GM18861 (cell line): Measurements from ENCODE around the gene LYZ.
A peak's percentile ranks its signal among the peaks of the same experiment; 100 is the strongest.

Experiments
- ATAC-seq: cut with Tn5 transposase; IDR thresholded peaks from one replicate; pipeline ENCODE4 v1.9.1; 2021; ENCODE audit not compliant: unreplicated experiment

LYZ gene

DNA sequence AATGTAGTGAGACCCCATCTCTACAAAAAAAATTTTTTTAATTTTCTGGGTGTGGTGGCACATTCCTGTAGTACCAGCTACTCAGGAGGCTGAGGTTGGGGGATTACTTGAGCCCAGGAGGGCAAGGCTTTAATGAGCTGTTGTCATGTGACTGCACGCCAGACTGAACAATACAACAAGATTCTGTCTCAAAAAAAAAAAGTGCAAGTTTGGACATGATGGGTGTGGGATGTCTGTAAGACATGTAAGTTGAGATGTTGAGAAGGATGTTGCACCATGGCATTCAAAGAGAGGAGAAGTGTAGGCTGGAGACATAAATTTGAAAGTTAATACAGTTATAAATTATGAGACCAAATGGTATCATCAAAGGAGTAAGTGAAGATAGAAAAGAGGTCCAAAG lies 34.9 kb downstream of the LYZ start:
- ATAC-seq: no peak

- no peak for ATAC-seq
Measured at GRCh38 chr12:69385038-69385437, 36.9 kb downstream of the LYZ start.

DNA sequence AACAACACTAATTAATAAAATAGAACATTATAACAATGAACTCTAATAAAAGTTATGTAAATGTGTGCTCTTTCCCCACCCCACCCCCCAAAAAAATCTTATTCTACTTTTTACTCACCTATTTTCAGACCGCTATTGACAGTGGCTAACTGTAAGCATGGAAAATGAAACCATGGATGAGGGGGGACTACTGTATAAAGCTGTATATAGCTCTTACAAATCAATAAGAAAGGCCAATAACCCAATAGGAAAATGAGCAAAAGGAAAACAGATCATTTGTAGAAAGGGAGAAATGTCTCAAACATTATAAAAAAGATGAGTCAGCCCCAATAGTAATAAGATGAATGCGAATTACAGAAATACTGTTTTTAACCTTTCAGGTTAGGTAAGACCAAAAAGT lies 38.7 kb downstream of the LYZ start:
- ATAC-seq: no peak

DNA sequence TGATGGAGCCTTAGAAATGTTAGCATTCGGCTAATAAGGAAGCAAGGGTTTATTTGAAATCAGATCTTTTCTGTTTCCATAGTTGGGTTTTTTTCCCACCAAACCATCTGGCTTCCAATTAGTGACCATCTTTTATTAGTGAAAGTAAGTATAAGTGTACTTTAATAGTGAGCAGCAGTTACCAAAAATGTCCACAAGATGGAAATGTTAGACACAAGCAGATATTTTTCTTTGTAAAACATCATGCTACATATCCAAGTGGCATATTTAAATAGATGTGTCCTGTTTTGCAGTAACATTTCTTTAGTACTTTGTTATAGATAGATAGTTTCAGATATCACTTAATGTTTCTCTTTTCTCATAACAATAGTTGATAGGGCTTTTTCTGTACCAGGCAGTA lies 40.2 kb downstream of the LYZ start:
- peak; percentile 46 for ATAC-seq

DNA sequence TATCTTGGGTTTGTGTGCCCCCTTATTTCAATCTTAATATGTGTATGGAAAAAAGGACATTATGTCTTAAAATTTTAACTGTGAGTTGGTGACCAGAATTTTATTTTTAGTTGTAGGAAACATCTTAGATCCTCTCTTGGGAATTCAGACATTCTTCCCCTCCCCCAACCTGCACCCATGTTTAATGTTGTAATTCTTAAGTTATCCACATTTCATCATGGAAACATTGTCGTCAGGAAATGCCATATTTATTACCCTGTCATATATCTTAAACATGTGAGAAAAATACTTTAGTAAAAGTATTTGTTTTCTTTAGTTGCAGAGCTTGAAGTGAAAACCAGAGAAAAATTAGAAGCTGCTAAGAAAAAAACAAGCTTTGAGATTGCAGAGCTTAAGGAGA lies 41.6 kb downstream of the LYZ start:
- no peak for ATAC-seq

GRCh38 chr12:69392179-69392928 lies 44.2 kb downstream of the LYZ start:
- ATAC-seq: peak; percentile 80

DNA sequence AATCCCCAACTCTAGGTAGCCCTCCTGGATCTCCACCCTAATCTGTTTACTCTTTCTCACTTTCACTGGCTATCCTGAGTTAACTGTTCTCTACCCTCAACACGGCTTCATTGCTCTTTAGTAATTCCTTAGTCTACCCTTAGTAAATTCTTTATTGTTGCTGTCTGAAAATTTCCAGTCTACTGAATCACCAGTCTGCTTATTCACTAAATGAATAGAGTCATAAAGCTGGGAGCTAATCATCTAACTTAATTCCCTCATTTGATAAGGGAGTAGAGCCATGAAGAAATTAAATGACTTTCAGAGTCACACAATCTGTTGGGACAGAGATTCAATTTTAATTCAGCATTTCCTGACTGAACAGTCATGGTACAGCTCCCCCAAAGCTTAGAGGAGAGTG lies 47.9 kb downstream of the LYZ start:
- no peak for ATAC-seq

DNA sequence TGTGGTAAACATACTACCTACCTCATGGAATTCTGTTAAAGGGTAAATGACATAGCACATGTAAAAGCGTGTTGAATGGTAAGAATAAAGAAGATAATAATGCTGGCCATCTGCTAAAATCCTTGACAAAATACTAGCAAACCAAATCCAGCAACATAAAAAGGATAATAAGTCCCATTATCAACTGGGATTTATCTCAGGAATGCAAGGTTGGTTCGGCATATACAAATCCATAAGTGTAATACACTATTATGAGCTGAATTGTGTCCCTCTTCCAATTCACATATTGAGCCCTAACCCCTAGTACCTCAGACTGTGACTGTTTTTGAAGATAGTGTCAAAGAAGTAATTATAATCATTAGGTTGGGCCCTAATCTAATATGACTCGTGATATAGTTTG lies 48.8 kb downstream of the LYZ start:
- no peak for ATAC-seq

GRCh38 chr12:69397978-69398377 lies 49.8 kb downstream of the LYZ start:
- no peak for ATAC-seq

DNA sequence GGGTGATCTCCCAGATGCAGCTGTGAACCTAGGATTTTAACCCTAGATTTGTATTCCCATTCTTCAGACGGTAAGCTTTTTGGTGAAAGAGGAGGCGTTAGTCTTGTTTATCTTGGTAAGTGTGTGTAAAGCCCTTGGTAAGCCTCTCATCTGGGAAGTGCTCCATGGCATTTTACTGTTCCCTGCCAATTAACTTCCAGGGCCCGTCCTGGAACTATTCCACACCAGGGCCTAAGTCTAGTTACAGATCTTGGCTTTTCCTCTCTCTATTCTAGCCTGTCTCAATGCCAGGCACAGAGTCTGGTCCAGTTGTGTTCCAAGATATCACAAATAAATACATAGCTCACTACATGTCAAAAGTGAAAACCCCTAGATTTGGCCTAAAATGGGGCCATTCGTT lies 53.8 kb downstream of the LYZ start:
- ATAC-seq: no peak
